ENCODE data around the gene JPH3. TPM values are rescaled to one million over a fixed set of nuclear protein-coding genes. Genes with fewer than 3 reads are reported as not detected.

Gene JPH3
- total RNA-seq, 1 experiment from 2014 or later = 32.7 TPM

- peak overlapping the region in 1 of 3 experiments; percentile 52; a peak in 1 of 7 replicates for H3K27ac Mint-ChIP-seq
Observed at GRCh38 chr16:87552772-87553573, 49.3 kb upstream of the JPH3 start.

More at GRCh38 chr16:87552772-87553573, 49.3 kb upstream of the JPH3 start:
- Mint-ChIP-seq H3K4me3 (no peak overlapping the region), H3K4me1 (peaks cover 4 to 10% of the 10 kb centered on the region in 2 experiments; a peak in 3 of 4 replicates), H3K9me3 (peaks cover 0 to 2% of the 10 kb centered on the region in 2 experiments; a peak in 2 of 5 replicates), H3K27me3 (ENCODE audit: low read depth) (peaks cover 16% of the 10 kb centered on the region), H3K36me3 (ENCODE audit: insufficient read depth in 1 of 3, low read depth in 3 of 3) (no peaks in the 10 kb centered on the region)
- no peaks in the 10 kb centered on the region for H3K4me1 ChIP-seq (ENCODE audit: insufficient read depth, low read length)
- no peaks in the 10 kb centered on the region for H3K27me3 ChIP-seq (ENCODE audit: insufficient read depth, low read length)
- no peaks in the 10 kb centered on the region for H3K23me2 ChIP-seq (ENCODE audit: insufficient read length, low read depth, low read length, poor library complexity, severe bottlenecking)
- H3K4ac ChIP-seq (ENCODE audit: low read depth, low read length) = no peak overlapping the region
- no peak overlapping the region for H3T11ph ChIP-seq (ENCODE audit: low read length)
- H2BK15ac ChIP-seq (ENCODE audit: low read depth, low read length) = no peak overlapping the region
- H2AFZ ChIP-seq (ENCODE audit: low read length) = no peak overlapping the region
- no peak overlapping the region for H2BK12ac ChIP-seq (ENCODE audit: insufficient read length, low read depth, low read length)
- no peak overlapping the region for H2BK5ac ChIP-seq (ENCODE audit: insufficient read length, low read length)
- no peak for DNase-seq
- H3K9me3 ChIP-seq (ENCODE audit: control insufficient read depth, low read depth, low read length) = no peaks in the 10 kb centered on the region
- H3K18ac ChIP-seq (ENCODE audit: insufficient read length, low read depth, low read length) = no peak overlapping the region
- H4K91ac ChIP-seq (ENCODE audit: insufficient read length, low read depth, low read length) = no peak overlapping the region
- H3K14ac ChIP-seq (ENCODE audit: insufficient read depth, low read length) = no peak overlapping the region
- H3K79me1 ChIP-seq (ENCODE audit: insufficient read depth, low read depth, low read length, poor library complexity, severe bottlenecking) = no peaks in the 10 kb centered on the region
- H3K23ac ChIP-seq (ENCODE audit: insufficient read length, low read depth, low read length) = no peak overlapping the region
- no peak overlapping the region for H2AK5ac ChIP-seq (ENCODE audit: insufficient read length, low read length)
- TF ChIP-seq, protein P1, sequence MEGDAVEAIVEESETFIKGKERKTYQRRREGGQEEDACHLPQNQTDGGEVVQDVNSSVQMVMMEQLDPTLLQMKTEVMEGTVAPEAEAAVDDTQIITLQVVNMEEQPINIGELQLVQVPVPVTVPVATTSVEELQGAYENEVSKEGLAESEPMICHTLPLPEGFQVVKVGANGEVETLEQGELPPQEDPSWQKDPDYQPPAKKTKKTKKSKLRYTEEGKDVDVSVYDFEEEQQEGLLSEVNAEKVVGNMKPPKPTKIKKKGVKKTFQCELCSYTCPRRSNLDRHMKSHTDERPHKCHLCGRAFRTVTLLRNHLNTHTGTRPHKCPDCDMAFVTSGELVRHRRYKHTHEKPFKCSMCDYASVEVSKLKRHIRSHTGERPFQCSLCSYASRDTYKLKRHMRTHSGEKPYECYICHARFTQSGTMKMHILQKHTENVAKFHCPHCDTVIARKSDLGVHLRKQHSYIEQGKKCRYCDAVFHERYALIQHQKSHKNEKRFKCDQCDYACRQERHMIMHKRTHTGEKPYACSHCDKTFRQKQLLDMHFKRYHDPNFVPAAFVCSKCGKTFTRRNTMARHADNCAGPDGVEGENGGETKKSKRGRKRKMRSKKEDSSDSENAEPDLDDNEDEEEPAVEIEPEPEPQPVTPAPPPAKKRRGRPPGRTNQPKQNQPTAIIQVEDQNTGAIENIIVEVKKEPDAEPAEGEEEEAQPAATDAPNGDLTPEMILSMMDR (conservative IDR thresholded peaks at IDR 0.05) = no peak
- H3K9ac ChIP-seq (ENCODE audit: extremely low read depth, insufficient read length, low read length) = no peak overlapping the region
- no peak overlapping the region for H2BK20ac ChIP-seq (ENCODE audit: low read depth, low read length, poor library complexity, severe bottlenecking)
- no CpG with 5 or more reads among the region's 18 CpGs for WGBS (ENCODE audit: extremely low coverage, insufficient read length, low lambda C conversion rate)
- H4K8ac ChIP-seq (replicated peaks; ENCODE audit: insufficient read length, low read depth, low read length) = no peak overlapping the region
- no peak overlapping the region for H2BK120ac ChIP-seq (ENCODE audit: low read depth, low read length, poor library complexity, severe bottlenecking)
- no peaks in the 10 kb centered on the region for H4K20me1 ChIP-seq (ENCODE audit: control insufficient read depth, insufficient read depth, insufficient read length)
- H3K4me2 ChIP-seq (ENCODE audit: insufficient read depth, insufficient read length, low read length) = no peak overlapping the region
- no peak overlapping the region for H4K5ac ChIP-seq (ENCODE audit: insufficient read length, low read depth, low read length)
- no peaks in the 10 kb centered on the region for H3K79me2 ChIP-seq (ENCODE audit: insufficient read depth, low read length)
- H3K56ac ChIP-seq (ENCODE audit: insufficient read length, low read depth, low read length) = no peak overlapping the region
- no peak overlapping the region for H3K27ac ChIP-seq (ENCODE audit: insufficient read length, low read depth, low read length)

Measured in H9 (cell line).